ENCODE data around the gene INPP5J. TPM values are rescaled to one million over a fixed set of nuclear protein-coding genes. Genes with fewer than 3 reads are reported as not detected.

The INPP5J gene, protein sequence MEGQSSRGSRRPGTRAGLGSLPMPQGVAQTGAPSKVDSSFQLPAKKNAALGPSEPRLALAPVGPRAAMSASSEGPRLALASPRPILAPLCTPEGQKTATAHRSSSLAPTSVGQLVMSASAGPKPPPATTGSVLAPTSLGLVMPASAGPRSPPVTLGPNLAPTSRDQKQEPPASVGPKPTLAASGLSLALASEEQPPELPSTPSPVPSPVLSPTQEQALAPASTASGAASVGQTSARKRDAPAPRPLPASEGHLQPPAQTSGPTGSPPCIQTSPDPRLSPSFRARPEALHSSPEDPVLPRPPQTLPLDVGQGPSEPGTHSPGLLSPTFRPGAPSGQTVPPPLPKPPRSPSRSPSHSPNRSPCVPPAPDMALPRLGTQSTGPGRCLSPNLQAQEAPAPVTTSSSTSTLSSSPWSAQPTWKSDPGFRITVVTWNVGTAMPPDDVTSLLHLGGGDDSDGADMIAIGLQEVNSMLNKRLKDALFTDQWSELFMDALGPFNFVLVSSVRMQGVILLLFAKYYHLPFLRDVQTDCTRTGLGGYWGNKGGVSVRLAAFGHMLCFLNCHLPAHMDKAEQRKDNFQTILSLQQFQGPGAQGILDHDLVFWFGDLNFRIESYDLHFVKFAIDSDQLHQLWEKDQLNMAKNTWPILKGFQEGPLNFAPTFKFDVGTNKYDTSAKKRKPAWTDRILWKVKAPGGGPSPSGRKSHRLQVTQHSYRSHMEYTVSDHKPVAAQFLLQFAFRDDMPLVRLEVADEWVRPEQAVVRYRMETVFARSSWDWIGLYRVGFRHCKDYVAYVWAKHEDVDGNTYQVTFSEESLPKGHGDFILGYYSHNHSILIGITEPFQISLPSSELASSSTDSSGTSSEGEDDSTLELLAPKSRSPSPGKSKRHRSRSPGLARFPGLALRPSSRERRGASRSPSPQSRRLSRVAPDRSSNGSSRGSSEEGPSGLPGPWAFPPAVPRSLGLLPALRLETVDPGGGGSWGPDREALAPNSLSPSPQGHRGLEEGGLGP
- total RNA-seq, result 3.3 and 5.2 TPM in 2 replicates

DNA sequence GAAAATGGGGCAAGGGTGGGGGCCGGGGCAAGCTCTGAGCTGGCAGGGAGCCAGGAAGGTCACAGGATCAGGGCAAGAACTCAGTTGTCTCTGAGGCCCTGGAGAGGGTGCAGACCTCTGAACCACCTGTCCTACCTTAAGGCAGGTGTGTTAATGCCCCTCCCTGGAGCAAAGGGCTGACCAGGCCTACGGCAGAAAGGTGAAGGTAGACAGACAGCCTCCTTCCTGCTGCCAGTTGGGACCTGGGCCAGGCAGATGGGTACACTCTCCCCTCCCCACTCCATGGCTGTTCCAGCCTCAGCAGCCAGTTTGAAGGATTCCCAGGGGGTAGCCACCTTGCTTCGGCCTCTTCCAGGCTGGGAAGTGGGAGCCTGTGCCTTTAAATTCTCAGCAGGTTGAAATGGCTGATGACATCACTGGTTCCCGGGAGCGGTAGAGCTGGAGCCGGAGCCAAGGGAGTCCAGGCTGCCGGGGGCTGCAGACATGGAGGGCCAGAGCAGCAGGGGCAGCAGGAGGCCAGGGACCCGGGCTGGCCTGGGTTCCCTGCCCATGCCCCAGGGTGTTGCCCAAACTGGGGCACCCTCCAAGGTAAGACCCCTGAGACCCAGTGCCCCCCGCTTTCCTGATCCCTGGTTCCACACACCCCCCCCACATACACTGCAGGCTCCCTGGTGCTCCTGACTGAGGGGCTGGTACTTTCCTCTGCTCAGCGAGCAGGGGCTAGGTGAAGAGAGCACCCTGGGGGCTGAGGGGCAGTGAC, at the start of gene INPP5J:
Gene INPP5J, plus strand, starts transcription at position 435 of the 760 bp plus-strand sequence. Its CDS starts 49 bp downstream, at position 484.

DNA sequence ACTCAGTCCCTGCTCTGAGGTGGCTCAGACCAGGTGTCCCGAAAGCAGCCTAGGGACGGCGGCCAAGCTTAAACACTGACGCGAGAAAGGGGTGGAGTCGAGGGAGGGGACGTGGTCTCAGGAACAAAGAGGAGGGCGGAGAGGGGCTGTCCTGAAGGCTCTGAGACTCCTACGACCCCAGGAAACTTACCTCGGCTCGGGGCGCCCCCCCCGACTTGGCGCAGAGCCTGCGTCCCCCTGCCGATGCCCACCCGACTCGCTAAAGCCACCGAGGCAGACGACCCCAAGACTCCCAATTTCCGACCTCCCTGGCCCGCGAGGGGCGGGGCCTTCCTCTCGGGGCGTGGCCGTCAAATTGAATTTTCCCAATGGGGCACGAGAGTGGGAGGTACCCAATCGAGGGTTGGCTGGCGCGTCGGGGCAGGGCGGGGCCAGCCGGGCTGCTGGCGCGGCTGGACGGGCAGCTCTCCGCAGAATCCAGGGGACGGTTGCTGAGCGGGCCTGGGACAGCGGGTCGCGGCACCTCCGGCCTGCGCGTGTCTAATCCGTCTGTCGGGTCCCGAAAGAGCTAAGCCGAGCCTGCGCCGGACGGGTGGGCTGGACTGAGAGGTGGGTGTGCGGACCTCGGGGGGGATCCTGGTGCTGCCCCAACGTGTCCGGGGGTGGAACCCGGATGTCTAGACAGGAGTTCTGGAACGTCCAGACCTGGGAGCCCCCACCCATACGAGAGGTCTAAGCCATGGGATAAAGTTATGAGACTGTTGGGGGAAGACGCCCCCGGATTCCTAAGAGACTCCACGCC, 41.7 kb upstream of the INPP5J start, which contains the start of gene SMTN:
Gene SMTN, plus strand, starts transcription at position 471 of the 802 bp plus-strand sequence. CDS start 1,941 bp downstream, outside the sequence.

DNA sequence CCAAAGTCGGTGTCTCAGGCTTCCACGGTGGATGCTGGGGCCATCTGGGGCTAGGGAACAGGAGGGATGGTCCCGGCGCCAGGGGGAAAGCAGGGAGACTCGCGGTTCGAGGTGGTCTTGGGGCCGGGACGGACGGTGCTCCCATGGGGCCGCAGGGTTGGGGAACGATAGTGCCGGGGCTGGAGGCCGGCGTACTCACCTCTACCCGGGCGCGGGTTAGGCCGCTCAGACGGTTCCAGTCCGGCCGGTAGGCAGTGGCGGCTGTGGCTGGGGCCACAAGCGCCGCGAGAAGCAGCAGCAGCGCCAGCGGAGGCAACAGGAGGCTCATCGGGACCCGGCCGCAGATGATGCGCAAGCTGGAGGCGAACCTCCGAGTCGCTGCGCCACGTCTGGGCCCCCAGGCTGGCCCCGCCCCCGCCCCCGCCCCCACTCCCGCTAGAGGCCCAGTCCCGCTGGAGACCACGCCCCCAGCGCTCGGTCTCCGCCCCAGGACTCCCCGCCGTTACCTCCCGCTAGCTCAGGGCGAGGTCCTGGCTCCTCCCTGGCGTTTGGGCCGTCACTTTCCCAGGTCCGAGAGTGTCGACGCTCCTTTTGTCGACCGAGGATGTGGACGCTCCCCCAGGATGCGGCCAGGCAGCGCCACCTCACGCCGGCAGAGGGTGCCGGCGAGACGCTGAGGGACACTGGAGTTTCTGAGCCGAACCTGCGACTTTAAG, 15.4 kb upstream of the INPP5J start, which contains the start of gene SELENOM:
Gene SELENOM, minus strand, starts transcription at position 391 of the 716 bp plus-strand sequence. Its CDS starts 63 bp downstream, at position 328.

DNA sequence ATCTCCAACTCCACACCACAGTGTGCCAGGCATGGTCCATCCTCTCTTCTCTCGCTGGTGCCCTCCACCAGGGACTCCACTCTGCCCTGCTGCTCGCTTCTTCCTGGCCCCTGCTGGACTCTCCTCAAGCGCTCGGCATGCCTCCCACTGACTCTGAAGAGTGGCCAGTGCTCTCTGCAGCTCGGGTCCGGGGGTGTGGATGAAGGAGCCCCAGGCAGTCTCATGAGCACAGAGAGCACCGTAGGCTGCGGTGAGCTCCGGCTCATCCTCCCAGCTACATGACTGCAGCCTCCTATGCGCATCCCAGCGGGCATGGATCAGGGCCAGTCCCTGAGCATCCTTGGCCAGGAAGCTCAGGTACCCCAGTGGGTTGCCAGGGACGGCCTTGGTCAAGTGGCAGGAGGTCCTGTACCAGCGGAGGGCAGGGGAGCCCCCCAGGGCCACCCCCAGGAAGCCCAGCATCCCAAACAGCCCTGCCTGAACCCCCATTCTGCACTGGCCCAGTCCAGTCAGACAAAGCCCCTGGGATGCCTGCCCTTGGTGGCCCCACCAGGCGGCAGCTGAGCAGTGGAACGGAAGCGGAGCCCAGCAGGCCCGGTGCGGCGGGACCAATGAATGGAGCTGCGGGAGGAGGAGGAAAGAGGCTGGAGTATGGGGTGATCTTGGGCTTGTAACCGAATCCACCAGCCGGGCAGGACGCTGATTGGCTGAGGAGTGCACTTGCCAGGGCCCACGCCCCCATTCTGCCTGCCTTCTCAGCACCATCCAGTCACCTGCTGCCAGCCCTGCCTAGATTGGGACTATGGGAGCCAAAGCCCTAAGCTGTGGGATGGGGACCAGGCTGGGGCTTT, 17.3 kb downstream of the INPP5J start, which contains the start of gene PLA2G3:
Gene PLA2G3, minus strand, starts transcription at position 643 of the 851 bp plus-strand sequence. Its CDS starts 154 bp downstream, at position 489.

Other genes starting within 250 kb of the INPP5J start
- gene MORC2, start 154.2 kb upstream of the INPP5J start, total RNA-seq, result 17.5 and 19.9 TPM in 2 replicates
- gene TUG1, start 153.7 kb upstream of the INPP5J start, total RNA-seq, result 31.3 and 49.3 TPM in 2 replicates
- gene SMTN, start 41.6 kb upstream of the INPP5J start, total RNA-seq, result 48.4 and 171 TPM in 2 replicates
- 96.8 and 123 TPM in 2 replicates for gene SELENOM, start 15.4 kb upstream of the INPP5J start, total RNA-seq
- 0.13 and 0.16 TPM in 2 replicates for gene PLA2G3, start 17.5 kb downstream of the INPP5J start, total RNA-seq
- 16.9 and 29.7 TPM in 2 replicates for gene RNF185, start 37.2 kb downstream of the INPP5J start, total RNA-seq
- 32.3 and 107 TPM in 2 replicates for gene LIMK2, start 89.3 kb downstream of the INPP5J start, total RNA-seq
- 5.4 and 27.5 TPM in 2 replicates for gene PIK3IP1, start 169.5 kb downstream of the INPP5J start, total RNA-seq
- gene PATZ1, start 223.4 kb downstream of the INPP5J start, total RNA-seq, result 24.9 and 34.9 TPM in 2 replicates

Data from mesangial cell (primary cell).